Measurements from ENCODE around the gene ATAD3C. TPM values are rescaled to one million over a fixed set of nuclear protein-coding genes. Genes with fewer than 3 reads are reported as not detected.
"Not testable (repeated sequence)": the region's sequence is repeated elsewhere in the genome, so short reads cannot be mapped to it uniquely, and the experiment has no call there.

The ATAD3C gene
- total RNA-seq, 6 experiments from 2014 or later = 0.09 TPM; not detected in 5

GRCh38 chr1:1402072-1402900 is 47.2 kb upstream of the ATAD3C start:
- peak; percentile 83 for TF ChIP-seq CTCF (IDR thresholded peaks at IDR 0.05)
- Mint-ChIP-seq H3K9me3 (no peaks in the 10 kb centered on the region), H3K36me3 (ENCODE audit: low read depth) (peaks cover 57% of the 10 kb centered on the region), H3K27me3 (ENCODE audit: insufficient read depth) (peaks cover 16% of the 10 kb centered on the region), H3K4me1 (ENCODE audit: low read depth) (peaks cover 48% of the 10 kb centered on the region), H3K4me3 (peak overlapping the region; percentile 91), H3K27ac (peak overlapping the region; percentile 78)
- DNase-seq = peak; percentile 57

GRCh38 chr1:1402901-1403392 is 46.5 kb upstream of the ATAD3C start:
- H3K36me3 Mint-ChIP-seq (ENCODE audit: low read depth) = peaks cover 57% of the 10 kb centered on the region
- H3K4me3 Mint-ChIP-seq, H3K9me3 Mint-ChIP-seq, DNase-seq: not testable (repeated sequence)
- H3K27me3 Mint-ChIP-seq (ENCODE audit: insufficient read depth) = peaks cover 16% of the 10 kb centered on the region
- peak overlapping the region; percentile 14; the same call in 1 of the 2 replicates for H3K27ac Mint-ChIP-seq
- peaks cover 46% of the 10 kb centered on the region for H3K4me1 Mint-ChIP-seq (ENCODE audit: low read depth)

GRCh38 chr1:1403653-1404052 is 45.8 kb upstream of the ATAD3C start:
- Mint-ChIP-seq H3K4me1 (ENCODE audit: low read depth) (peaks cover 49% of the 10 kb centered on the region), H3K27me3 (ENCODE audit: insufficient read depth) (peaks cover 16% of the 10 kb centered on the region), H3K27ac (peak overlapping the region; percentile 55), H3K9me3 (no peaks in the 10 kb centered on the region), H3K4me3 (no peak overlapping the region), H3K36me3 (ENCODE audit: low read depth) (peaks cover 57% of the 10 kb centered on the region)
- no peak for DNase-seq
- TF ChIP-seq CTCF (IDR thresholded peaks at IDR 0.05) = no peak

- TF ChIP-seq CTCF (IDR thresholded peaks at IDR 0.05) = no peak
- Mint-ChIP-seq H3K27ac (peak overlapping the region; percentile 87), H3K4me1 (ENCODE audit: low read depth) (peaks cover 34% of the 10 kb centered on the region), H3K36me3 (ENCODE audit: low read depth) (peaks cover 58% of the 10 kb centered on the region), H3K9me3 (no peaks in the 10 kb centered on the region), H3K27me3 (ENCODE audit: insufficient read depth) (peaks cover 11% of the 10 kb centered on the region; the same call in 1 of the 2 replicates), H3K4me3 (peak overlapping the region; percentile 93)
- DNase-seq = no peak
Measured at GRCh38 chr1:1406101-1406820, 43.2 kb upstream of the ATAD3C start.

GRCh38 chr1:1406821-1407635 is 42.5 kb upstream of the ATAD3C start, which contains the start of gene MRPL20:
Gene MRPL20, minus strand, starts transcription at chr1:1407293. Its CDS starts 76 bp downstream, at chr1:1407217.
- Mint-ChIP-seq H3K27me3 (ENCODE audit: insufficient read depth) (peaks cover 11% of the 10 kb centered on the region; the same call in 1 of the 2 replicates), H3K9me3 (peaks cover 3% of the 10 kb centered on the region; the same call in 1 of the 2 replicates), H3K4me3 (peak within 1 kb of the TSS; percentile 93), H3K36me3 (ENCODE audit: low read depth) (peaks cover 57% of the 10 kb centered on the region), H3K4me1 (ENCODE audit: low read depth) (peaks cover 27% of the 10 kb centered on the region), H3K27ac (peak within 1 kb of the TSS; percentile 87)
- TF ChIP-seq CTCF (IDR thresholded peaks at IDR 0.05) = no peak
- DNase-seq = peak; percentile 87
